ENCODE measurements around the gene SLC7A14. TPM values are rescaled to one million over a fixed set of nuclear protein-coding genes. Genes with fewer than 3 reads are reported as not detected.

SLC7A14 gene
- total RNA-seq, 1 experiment from 2014 or later = not detected

DNA sequence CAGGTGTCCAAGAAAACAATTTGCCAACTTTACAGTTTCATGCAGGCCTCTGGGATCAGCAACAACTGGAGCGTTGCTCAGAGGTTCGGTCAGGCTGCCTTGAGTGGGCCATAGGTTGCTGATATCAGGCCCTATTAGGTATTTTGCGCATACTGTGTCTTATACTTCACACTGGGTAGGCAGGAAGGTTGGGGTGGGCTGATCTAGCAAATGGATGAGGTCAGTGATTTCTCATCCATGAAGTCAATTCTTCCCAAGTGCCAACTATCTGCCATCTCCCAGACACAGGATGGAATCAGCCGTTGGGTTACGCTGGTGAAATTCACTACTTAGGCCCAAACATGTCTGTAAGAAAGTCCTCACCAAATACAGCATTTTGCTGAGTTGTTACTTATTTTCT lies 77.6 kb downstream of the SLC7A14 start:
- Mint-ChIP-seq H3K4me1 (ENCODE audit: low read depth, unreplicated experiment) (peaks cover 15% of the 10 kb centered on the region), H3K9me3 (ENCODE audit: low read depth, unreplicated experiment) (peaks cover 2% of the 10 kb centered on the region), H3K27ac (ENCODE audit: unreplicated experiment) (no peak overlapping the region), H3K36me3 (ENCODE audit: insufficient read depth, unreplicated experiment) (peaks cover 5% of the 10 kb centered on the region), H3K4me3 (ENCODE audit: low read depth, unreplicated experiment) (no peak overlapping the region), H3K27me3 (ENCODE audit: unreplicated experiment) (peaks cover 3% of the 10 kb centered on the region)
- TF ChIP-seq, protein P1, sequence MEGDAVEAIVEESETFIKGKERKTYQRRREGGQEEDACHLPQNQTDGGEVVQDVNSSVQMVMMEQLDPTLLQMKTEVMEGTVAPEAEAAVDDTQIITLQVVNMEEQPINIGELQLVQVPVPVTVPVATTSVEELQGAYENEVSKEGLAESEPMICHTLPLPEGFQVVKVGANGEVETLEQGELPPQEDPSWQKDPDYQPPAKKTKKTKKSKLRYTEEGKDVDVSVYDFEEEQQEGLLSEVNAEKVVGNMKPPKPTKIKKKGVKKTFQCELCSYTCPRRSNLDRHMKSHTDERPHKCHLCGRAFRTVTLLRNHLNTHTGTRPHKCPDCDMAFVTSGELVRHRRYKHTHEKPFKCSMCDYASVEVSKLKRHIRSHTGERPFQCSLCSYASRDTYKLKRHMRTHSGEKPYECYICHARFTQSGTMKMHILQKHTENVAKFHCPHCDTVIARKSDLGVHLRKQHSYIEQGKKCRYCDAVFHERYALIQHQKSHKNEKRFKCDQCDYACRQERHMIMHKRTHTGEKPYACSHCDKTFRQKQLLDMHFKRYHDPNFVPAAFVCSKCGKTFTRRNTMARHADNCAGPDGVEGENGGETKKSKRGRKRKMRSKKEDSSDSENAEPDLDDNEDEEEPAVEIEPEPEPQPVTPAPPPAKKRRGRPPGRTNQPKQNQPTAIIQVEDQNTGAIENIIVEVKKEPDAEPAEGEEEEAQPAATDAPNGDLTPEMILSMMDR (IDR thresholded peaks at IDR 0.05; ENCODE audit: unreplicated experiment) = no peak
- CTCF ChIA-PET = interaction anchor here (0.6 kb wide), 1 partner anchor 23 kb away, joined by 3 read pairs; no protein-coding TSS in a partner anchor
- intact Hi-C loops (cut with micrococcal nuclease; ENCODE audit: unreplicated experiment) = no loop called here
- DNase-seq = no peak
- no TSS peak for BruUV-seq (replicated peaks)

DNA sequence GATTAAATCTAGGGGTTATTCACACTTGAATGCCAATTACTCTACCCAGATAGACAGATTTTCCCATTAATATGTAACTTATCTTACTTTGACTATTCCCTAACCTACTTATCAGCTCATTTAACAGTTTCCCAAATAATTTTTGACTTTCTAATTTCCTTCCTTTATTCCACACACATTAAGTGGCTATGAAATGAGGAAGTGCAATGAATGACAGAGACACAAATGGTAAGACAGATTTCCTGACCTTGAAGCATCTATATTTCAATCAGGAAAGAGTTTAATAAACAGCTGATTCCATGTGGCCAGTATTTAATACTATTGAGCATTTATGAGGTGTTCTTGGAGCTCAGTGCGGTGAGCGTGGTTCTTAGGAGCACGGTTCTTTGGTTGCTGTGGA lies 78.8 kb downstream of the SLC7A14 start:
- no peak overlapping the region for H3K4me3 Mint-ChIP-seq (ENCODE audit: low read depth, unreplicated experiment)
- intact Hi-C loops (cut with micrococcal nuclease; ENCODE audit: unreplicated experiment) = no loop called here
- peak overlapping the region; percentile 83 for H3K27ac Mint-ChIP-seq (ENCODE audit: unreplicated experiment)
- no peaks in the 10 kb centered on the region for H3K27me3 Mint-ChIP-seq (ENCODE audit: unreplicated experiment)
- H3K9me3 Mint-ChIP-seq (ENCODE audit: low read depth, unreplicated experiment) = peaks cover 2% of the 10 kb centered on the region
- CTCF ChIA-PET = interaction anchor here (1.2 to 2.1 kb wide), 4 partner anchors 21 to 305 kb away, joined by 3 to 9 read pairs (median 4); no protein-coding TSS in a partner anchor
- H3K36me3 Mint-ChIP-seq (ENCODE audit: insufficient read depth, unreplicated experiment) = peaks cover 5% of the 10 kb centered on the region
- TF ChIP-seq, protein P1 (IDR thresholded peaks at IDR 0.05; ENCODE audit: unreplicated experiment) = no peak
- BruUV-seq (replicated peaks) = no TSS peak
- no peak for DNase-seq
- H3K4me1 Mint-ChIP-seq (ENCODE audit: low read depth, unreplicated experiment) = peaks cover 24% of the 10 kb centered on the region

DNA sequence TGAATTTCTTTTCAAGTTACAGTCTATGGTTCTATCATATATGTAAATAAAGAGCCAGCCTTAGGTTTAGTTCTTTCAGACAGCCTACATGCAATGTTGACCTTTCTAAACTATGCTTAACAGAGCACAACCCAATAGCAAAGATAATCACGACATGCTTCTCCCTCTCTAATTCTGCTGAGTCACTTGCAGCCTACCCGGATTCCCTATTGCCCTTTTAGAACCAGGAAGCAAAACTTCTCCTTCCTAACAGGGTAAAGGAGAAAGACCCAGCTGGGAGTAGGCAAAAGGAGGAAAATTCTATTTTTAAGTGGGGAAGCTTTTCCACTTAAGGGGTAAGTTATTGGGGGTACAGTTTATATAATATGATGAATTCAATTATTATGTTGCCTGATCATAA lies 79.3 kb downstream of the SLC7A14 start:
- intact Hi-C loops (cut with micrococcal nuclease; ENCODE audit: unreplicated experiment) = no loop called here
- no TSS peak for BruUV-seq (replicated peaks)
- no peaks in the 10 kb centered on the region for H3K27me3 Mint-ChIP-seq (ENCODE audit: unreplicated experiment)
- peaks cover 2% of the 10 kb centered on the region for H3K9me3 Mint-ChIP-seq (ENCODE audit: low read depth, unreplicated experiment)
- H3K36me3 Mint-ChIP-seq (ENCODE audit: insufficient read depth, unreplicated experiment) = peaks cover 5% of the 10 kb centered on the region
- CTCF ChIA-PET = interaction anchor here (1.2 to 2.1 kb wide), 4 partner anchors 21 to 305 kb away, joined by 3 to 9 read pairs (median 4); no protein-coding TSS in a partner anchor
- no peak overlapping the region for H3K4me3 Mint-ChIP-seq (ENCODE audit: low read depth, unreplicated experiment)
- peak; percentile 41 for DNase-seq
- peak overlapping the region; percentile 83 for H3K27ac Mint-ChIP-seq (ENCODE audit: unreplicated experiment)
- TF ChIP-seq, protein P1 (IDR thresholded peaks at IDR 0.05; ENCODE audit: unreplicated experiment) = no peak
- H3K4me1 Mint-ChIP-seq (ENCODE audit: low read depth, unreplicated experiment) = peaks cover 29% of the 10 kb centered on the region

DNA sequence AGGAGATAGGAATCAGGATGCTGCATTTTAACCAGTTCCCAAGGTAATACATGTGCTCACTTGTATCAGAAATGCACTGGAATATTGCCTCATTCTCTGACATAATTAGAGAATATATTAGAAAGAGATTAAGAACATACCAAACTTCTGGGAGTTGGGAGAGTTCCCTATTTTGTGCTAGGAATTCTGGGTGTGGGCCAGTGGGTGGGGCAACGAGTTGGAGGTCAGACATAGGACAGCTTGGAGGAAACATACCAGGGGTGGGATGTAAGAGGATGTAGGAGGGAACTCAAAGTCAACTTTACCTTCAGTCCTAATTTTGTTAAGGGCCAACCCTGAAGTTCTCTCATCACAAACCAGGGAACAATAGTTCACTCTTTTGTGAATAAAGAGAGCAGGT lies 83.6 kb downstream of the SLC7A14 start:
- CTCF ChIA-PET = interaction anchor here (0.6 to 1.6 kb wide), 2 partner anchors 89 to 137 kb away, joined by 4 to 5 read pairs; no protein-coding TSS in a partner anchor
- Mint-ChIP-seq H3K4me1 (ENCODE audit: low read depth, unreplicated experiment) (peaks cover 26% of the 10 kb centered on the region), H3K27ac (ENCODE audit: unreplicated experiment) (no peak overlapping the region), H3K36me3 (ENCODE audit: insufficient read depth, unreplicated experiment) (no peaks in the 10 kb centered on the region), H3K9me3 (ENCODE audit: low read depth, unreplicated experiment) (no peaks in the 10 kb centered on the region), H3K4me3 (ENCODE audit: low read depth, unreplicated experiment) (no peak overlapping the region), H3K27me3 (ENCODE audit: unreplicated experiment) (no peaks in the 10 kb centered on the region)
- DNase-seq = no peak
- BruUV-seq (replicated peaks) = no TSS peak
- TF ChIP-seq, protein P1 (IDR thresholded peaks at IDR 0.05; ENCODE audit: unreplicated experiment) = no peak
- intact Hi-C loops (cut with micrococcal nuclease; ENCODE audit: unreplicated experiment) = no loop called here
